GM12878 (cell line): Measurements from ENCODE around the gene C20orf96. TPM values are rescaled to one million over a fixed set of nuclear protein-coding genes. Genes with fewer than 3 reads are reported as not detected.

Experiments used
- ATAC-seq: fragments of 200-7000 bp; cut with Tn5 transposase; 3 replicates; pipeline ENCODE4 v1.9.1; 2020; ENCODE audit warnings: mild to moderate bottlenecking, moderate library complexity
- BruUV-seq: library from RNA; stranded (reverse); fragments of 400-500 nt; replicated peaks from 2 replicates; lab custom pipeline; 2021; lab: Mats Ljungman, UMichigan
- CTCF ChIA-PET: fragments of 300-600 bp; sonication (Branson Sonifier 250); formaldehyde crosslinking; extraction: SDS; loops from one replicate; lab custom pipeline; 2021; ENCODE audit warnings: inconsistent platforms; lab: Yijun Ruan, JAX
- POLR2A ChIA-PET: fragments of 350-600 bp; formaldehyde crosslinking; extraction: SDS; loops from one replicate; lab custom pipeline; 2021; ENCODE audit warnings: inconsistent platforms; lab: Charles Lee
- RAD21 ChIA-PET: fragments of 300-600 bp; sonication (Branson Sonifier 250); formaldehyde crosslinking; loops from one replicate; lab custom pipeline; 2023; ENCODE audit warnings: antibody characterized with exemption; ENCODE audit not compliant: unreplicated experiment; lab: Charles Lee
- SMC1A ChIA-PET: fragments of 300-600 bp; sonication (Branson Sonifier 250); formaldehyde crosslinking; loops from one replicate; lab custom pipeline; 2023; ENCODE audit not compliant: unreplicated experiment, uncharacterized antibody; lab: Charles Lee
- DNase-seq: peaks from one replicate; pipeline ENCODE4 v3.0.0-alpha.2; 2011; ENCODE audit warnings: low read depth, low spot score
- FAIRE-seq: peaks from 3 replicates; lab custom pipeline; 2011; peaks lifted over from hg19 to GRCh38; lab: Jason Lieb, UNC
- H2AFZ ChIP-seq: 2 replicates; pipeline ENCODE4 v1.6.0; 2011; ENCODE audit warnings: low read depth, low read length, control low read depth; ENCODE audit not compliant: control insufficient read depth
- H3K27ac ChIP-seq: 2 replicates; pipeline ENCODE4 v1.5.1; 2011; ENCODE audit warnings: control low read depth; ENCODE audit not compliant: control insufficient read depth, insufficient read depth
- H3K27me3 ChIP-seq, 2 experiments: replicated peaks in 1 of 2; 2 replicates each; pipeline versions ENCODE4 v1.6.0 to v1.6.1; 2011; ENCODE audit warnings: low read length in 1 of 2; ENCODE audit not compliant: control insufficient read depth in 2 of 2, insufficient read depth in 2 of 2
- H3K36me3 ChIP-seq, 2 experiments: 2 replicates each; pipeline ENCODE4 v1.5.1; 2011; ENCODE audit warnings: low read length in 1 of 2; ENCODE audit not compliant: control insufficient read depth in 2 of 2, insufficient read depth in 2 of 2
- H3K4me1 ChIP-seq: 2 replicates; pipeline ENCODE4 v1.6.1; 2011; ENCODE audit warnings: mild to moderate bottlenecking, low read length, moderate library complexity, mixed read lengths; ENCODE audit not compliant: control insufficient read depth, insufficient read depth
- H3K4me2 ChIP-seq: 2 replicates; pipeline ENCODE4 v1.6.0; 2011; ENCODE audit warnings: control low read depth; ENCODE audit not compliant: control insufficient read depth, insufficient read depth
- H3K4me3 ChIP-seq: fragments of 200-600 bp; sonication (generic); 2 replicates; pipeline ENCODE4 v1.5.1; 2016
- H3K79me2 ChIP-seq: 2 replicates; pipeline ENCODE4 v1.6.0; 2011; ENCODE audit warnings: low read length; ENCODE audit not compliant: control insufficient read depth, insufficient read depth
- H3K9ac ChIP-seq: 2 replicates; pipeline ENCODE4 v1.8.0; 2011; ENCODE audit warnings: low read length, control low read depth, mixed read lengths; ENCODE audit not compliant: control insufficient read depth, insufficient read depth
- H3K9me3 ChIP-seq: replicated peaks from 3 replicates; pipeline ENCODE4 v1.5.1; 2011; ENCODE audit warnings: mild to moderate bottlenecking, low read length; ENCODE audit not compliant: control insufficient read depth, insufficient read depth
- H4K20me1 ChIP-seq: 2 replicates; pipeline ENCODE4 v1.6.0; 2011; ENCODE audit not compliant: control insufficient read depth, insufficient read depth
- CEBPB ChIP-seq, 2 experiments: fragments of 150-350 bp in 1 of 2; IDR thresholded peaks; 2 replicates each; pipeline ENCODE4 v1.6.1; 2012 to 2014; ENCODE audit warnings: low read depth in 2 of 2, low read length in 2 of 2, borderline replicate concordance in 1 of 2, inconsistent platforms in 1 of 2
- GABPA ChIP-seq: IDR thresholded peaks from 2 replicates; pipeline ENCODE4 v1.6.1; 2014; ENCODE audit warnings: antibody characterized with exemption, low read depth, mild to moderate bottlenecking, inconsistent platforms
- JUND ChIP-seq: IDR thresholded peaks from 2 replicates; pipeline ENCODE4 v1.6.1; 2012; ENCODE audit warnings: low read depth, mild to moderate bottlenecking, low read length, improper control_type of control experiment, moderate library complexity
- MYC ChIP-seq: IDR thresholded peaks from 2 replicates; pipeline ENCODE4 v1.6.1; 2011; ENCODE audit warnings: mild to moderate bottlenecking, low read length, moderate library complexity, inconsistent platforms; ENCODE audit not compliant: insufficient read depth, insufficient replicate concordance, insufficient read length, severe bottlenecking
- NFXL1 ChIP-seq: fragments of 450-650 bp; IDR thresholded peaks from 2 replicates; pipeline ENCODE4 v1.6.1; 2017; ENCODE audit warnings: antibody characterized with exemption, mild to moderate bottlenecking, borderline replicate concordance
- NR2C1 ChIP-seq: fragments of 450-650 bp; IDR thresholded peaks from 2 replicates; pipeline ENCODE4 v1.6.1; 2017; ENCODE audit warnings: antibody characterized with exemption, mild to moderate bottlenecking, moderate library complexity
- PAX5 ChIP-seq: IDR thresholded peaks from 2 replicates; pipeline ENCODE4 v1.6.1; 2011; ENCODE audit warnings: low read depth, low read length, borderline replicate concordance
- POLR2A ChIP-seq: IDR thresholded peaks from 2 replicates; pipeline ENCODE4 v1.6.1; 2011; ENCODE audit warnings: low read depth, mild to moderate bottlenecking, low read length
- SMAD5 ChIP-seq: IDR thresholded peaks from 2 replicates; pipeline ENCODE4 v1.6.1; 2016; ENCODE audit warnings: antibody characterized with exemption, low read depth
- ZSCAN29 ChIP-seq: fragments of 450-650 bp; IDR thresholded peaks from 2 replicates; pipeline ENCODE4 v1.6.1; 2017; ENCODE audit warnings: mild to moderate bottlenecking, moderate library complexity
- WGBS: methylation state at CpG from one replicate; pipeline ENCODE4 v1.1.6; 2016; ENCODE audit warnings: low lambda C conversion rate; ENCODE audit not compliant: insufficient replicate concordance, insufficient coverage; ENCODE audit errors: missing lambda C conversion rate; 5-methylcytosine and 5-hydroxymethylcytosine counted together
- in situ Hi-C: fragments of 300-500 bp; cut with MboI; formaldehyde crosslinking; loops from 9 replicates; pipeline ENCODE4 v1.14.3; 2018; ENCODE audit warnings: mixed read lengths
- intact Hi-C: fragments of 100-400 bp; cut with micrococcal nuclease; formaldehyde crosslinking; loops from one replicate; pipeline ENCODE4 v1.14.2; 2022; ENCODE audit not compliant: unreplicated experiment
- polyA plus RNA-seq, 11 experiments: library from polyadenylated mRNA; depleted of rRNA in 4 of 11; unstranded in 6 of 11; stranded (reverse) in 5 of 11; fragments of >200 nt; fragmentation: Nextera tagmentation in 4 of 11; fragmentation: Illumina TruSeq in 1 of 11; extraction: Ambion mirVana in 4 of 11; extraction: Trizol in 1 of 11; gene quantifications; 1 replicate in 1 of 11; 2 replicates in 10 of 11; pipeline versions ENCODE4 v1.2.1 to v1.2.3, GENCODE V29; 2011 to 2016; ENCODE audit warnings: inconsistent platforms in 2 of 11, missing spikeins in 2 of 11, low read depth in 1 of 11
- total RNA-seq, 4 experiments: library from RNA; depleted of rRNA in 3 of 4; stranded (reverse); fragments of >200 nt in 3 of 4; fragmentation: Illumina TruSeq in 1 of 4; extraction: Trizol in 1 of 4; gene quantifications; 2 replicates each; pipeline versions ENCODE4 v1.2.1 to v1.2.3, GENCODE V29; 2013 to 2021
- TF ChIP-seq, protein P1 (sequence below): IDR thresholded peaks from 2 replicates; pipeline ENCODE4 v1.6.1; 2012; ENCODE audit warnings: improper control_type of control experiment, low read depth, low read length; ENCODE audit not compliant: insufficient replicate concordance
- TF ChIP-seq, protein P2 (sequence below): fragments of 450-650 bp; IDR thresholded peaks from 2 replicates; pipeline ENCODE4 v1.6.1; 2017; ENCODE audit warnings: borderline replicate concordance
- TF ChIP-seq, protein P3 (sequence below): fragments of 150-350 bp; IDR thresholded peaks from 2 replicates; pipeline ENCODE4 v1.6.1; 2016; ENCODE audit warnings: low read depth, low read length

Gene C20orf96
- total and polyA plus RNA-seq, 10 of the 15 experiments (the other 5 are each of a cell fraction or from before 2014, with no cell fraction given), result 1.4 to 8.6 (median 5.9) TPM

DNA sequence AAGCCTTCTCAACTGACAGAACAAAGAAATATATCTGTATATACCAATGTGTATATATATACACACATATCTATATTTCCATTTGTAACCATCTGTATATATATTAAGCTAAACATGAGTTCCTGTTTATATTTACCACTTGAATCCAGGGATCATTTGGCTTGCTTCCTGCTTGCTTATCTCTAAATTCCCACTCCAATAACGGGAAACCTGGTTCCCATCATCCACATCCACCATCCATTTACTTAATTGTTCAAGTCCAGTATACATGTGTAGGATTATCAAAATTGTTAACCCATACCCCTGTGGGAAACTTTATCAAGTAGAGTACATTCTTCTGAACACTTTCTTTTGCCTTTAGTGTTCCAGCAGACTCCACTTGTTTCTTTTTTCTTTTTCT lies 22.3 kb upstream of the C20orf96 start (continued):
- TF ChIP-seq POLR2A (no peak), PAX5 (no peak), GABPA (no peak), ZSCAN29 (no peak), CEBPB (IDR thresholded peaks at IDR 0.05; ENCODE audit: borderline replicate concordance in 1 of 2, low read depth in 2 of 2, low read length in 2 of 2) (no peak)
- TF ChIP-seq, protein P1, sequence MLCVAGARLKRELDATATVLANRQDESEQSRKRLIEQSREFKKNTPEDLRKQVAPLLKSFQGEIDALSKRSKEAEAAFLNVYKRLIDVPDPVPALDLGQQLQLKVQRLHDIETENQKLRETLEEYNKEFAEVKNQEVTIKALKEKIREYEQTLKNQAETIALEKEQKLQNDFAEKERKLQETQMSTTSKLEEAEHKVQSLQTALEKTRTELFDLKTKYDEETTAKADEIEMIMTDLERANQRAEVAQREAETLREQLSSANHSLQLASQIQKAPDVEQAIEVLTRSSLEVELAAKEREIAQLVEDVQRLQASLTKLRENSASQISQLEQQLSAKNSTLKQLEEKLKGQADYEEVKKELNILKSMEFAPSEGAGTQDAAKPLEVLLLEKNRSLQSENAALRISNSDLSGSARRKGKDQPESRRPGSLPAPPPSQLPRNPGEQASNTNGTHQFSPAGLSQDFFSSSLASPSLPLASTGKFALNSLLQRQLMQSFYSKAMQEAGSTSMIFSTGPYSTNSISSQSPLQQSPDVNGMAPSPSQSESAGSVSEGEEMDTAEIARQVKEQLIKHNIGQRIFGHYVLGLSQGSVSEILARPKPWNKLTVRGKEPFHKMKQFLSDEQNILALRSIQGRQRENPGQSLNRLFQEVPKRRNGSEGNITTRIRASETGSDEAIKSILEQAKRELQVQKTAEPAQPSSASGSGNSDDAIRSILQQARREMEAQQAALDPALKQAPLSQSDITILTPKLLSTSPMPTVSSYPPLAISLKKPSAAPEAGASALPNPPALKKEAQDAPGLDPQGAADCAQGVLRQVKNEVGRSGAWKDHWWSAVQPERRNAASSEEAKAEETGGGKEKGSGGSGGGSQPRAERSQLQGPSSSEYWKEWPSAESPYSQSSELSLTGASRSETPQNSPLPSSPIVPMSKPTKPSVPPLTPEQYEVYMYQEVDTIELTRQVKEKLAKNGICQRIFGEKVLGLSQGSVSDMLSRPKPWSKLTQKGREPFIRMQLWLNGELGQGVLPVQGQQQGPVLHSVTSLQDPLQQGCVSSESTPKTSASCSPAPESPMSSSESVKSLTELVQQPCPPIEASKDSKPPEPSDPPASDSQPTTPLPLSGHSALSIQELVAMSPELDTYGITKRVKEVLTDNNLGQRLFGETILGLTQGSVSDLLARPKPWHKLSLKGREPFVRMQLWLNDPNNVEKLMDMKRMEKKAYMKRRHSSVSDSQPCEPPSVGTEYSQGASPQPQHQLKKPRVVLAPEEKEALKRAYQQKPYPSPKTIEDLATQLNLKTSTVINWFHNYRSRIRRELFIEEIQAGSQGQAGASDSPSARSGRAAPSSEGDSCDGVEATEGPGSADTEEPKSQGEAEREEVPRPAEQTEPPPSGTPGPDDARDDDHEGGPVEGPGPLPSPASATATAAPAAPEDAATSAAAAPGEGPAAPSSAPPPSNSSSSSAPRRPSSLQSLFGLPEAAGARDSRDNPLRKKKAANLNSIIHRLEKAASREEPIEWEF, result no peak

DNA sequence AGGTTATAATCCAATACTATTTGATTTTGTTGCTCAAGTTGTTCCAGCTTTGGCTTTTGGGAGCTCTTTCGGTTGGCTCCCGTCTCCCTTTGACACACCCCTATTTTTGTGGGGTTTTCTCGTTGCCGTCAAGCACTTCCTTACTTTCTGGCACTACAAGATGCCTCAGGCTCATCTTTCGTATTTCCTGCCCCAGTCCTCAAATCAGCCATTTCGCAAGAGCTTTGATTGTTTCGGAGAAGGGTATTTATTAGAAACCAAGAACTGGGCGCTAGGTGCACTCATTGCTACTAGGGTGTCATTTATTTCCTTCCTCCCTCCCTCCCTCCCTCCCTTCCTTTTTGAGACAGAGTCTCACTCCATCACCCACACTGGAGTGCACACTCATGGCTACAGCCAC lies 21.5 kb upstream of the C20orf96 start:
- no peak overlapping the region for H3K27ac ChIP-seq
- FAIRE-seq, result no peak
- H3K4me1 ChIP-seq, result peaks cover 4% of the 10 kb centered on the region; the same call in 1 of the 2 replicates
- no peak overlapping the region for H3K4me2 ChIP-seq
- in situ Hi-C loops (no loop called here), intact Hi-C loops (no loop called here)
- no peaks in the 10 kb centered on the region for H3K27me3 ChIP-seq
- POLR2A ChIA-PET, result interaction anchor here (1.0 kb wide), 1 partner anchor 10 kb away, joined by 4 read pairs; no protein-coding TSS in a partner anchor
- no peaks in the 10 kb centered on the region for H3K79me2 ChIP-seq
- RAD21 ChIA-PET, result no interaction called here
- WGBS, result 98% methylated on average over 8 of the region's 8 CpGs
- no peak overlapping the region for H3K9ac ChIP-seq
- H3K36me3 ChIP-seq, result no peaks in the 10 kb centered on the region
- no peak for ATAC-seq
- no TSS peak for BruUV-seq
- no peak overlapping the region for H2AFZ ChIP-seq
- SMC1A ChIA-PET, result interaction anchor here (0.9 to 2.5 kb wide), 4 partner anchors 9 to 15 kb away, joined by 3 to 8 read pairs (median 4); partner anchors contain the start of genes SOX12 and ZCCHC3
- no peak for DNase-seq
- no peaks in the 10 kb centered on the region for H4K20me1 ChIP-seq
- H3K9me3 ChIP-seq, result no peaks in the 10 kb centered on the region
- CTCF ChIA-PET, result no interaction called here
- H3K4me3 ChIP-seq, result no peak overlapping the region
- TF ChIP-seq, protein P2, sequence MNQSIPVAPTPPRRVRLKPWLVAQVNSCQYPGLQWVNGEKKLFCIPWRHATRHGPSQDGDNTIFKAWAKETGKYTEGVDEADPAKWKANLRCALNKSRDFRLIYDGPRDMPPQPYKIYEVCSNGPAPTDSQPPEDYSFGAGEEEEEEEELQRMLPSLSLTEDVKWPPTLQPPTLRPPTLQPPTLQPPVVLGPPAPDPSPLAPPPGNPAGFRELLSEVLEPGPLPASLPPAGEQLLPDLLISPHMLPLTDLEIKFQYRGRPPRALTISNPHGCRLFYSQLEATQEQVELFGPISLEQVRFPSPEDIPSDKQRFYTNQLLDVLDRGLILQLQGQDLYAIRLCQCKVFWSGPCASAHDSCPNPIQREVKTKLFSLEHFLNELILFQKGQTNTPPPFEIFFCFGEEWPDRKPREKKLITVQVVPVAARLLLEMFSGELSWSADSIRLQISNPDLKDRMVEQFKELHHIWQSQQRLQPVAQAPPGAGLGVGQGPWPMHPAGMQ, result no peak
- TF ChIP-seq JUND (no peak), NFXL1 (no peak), MYC (no peak), SMAD5 (no peak), NR2C1 (no peak)
- TF ChIP-seq, protein P3, sequence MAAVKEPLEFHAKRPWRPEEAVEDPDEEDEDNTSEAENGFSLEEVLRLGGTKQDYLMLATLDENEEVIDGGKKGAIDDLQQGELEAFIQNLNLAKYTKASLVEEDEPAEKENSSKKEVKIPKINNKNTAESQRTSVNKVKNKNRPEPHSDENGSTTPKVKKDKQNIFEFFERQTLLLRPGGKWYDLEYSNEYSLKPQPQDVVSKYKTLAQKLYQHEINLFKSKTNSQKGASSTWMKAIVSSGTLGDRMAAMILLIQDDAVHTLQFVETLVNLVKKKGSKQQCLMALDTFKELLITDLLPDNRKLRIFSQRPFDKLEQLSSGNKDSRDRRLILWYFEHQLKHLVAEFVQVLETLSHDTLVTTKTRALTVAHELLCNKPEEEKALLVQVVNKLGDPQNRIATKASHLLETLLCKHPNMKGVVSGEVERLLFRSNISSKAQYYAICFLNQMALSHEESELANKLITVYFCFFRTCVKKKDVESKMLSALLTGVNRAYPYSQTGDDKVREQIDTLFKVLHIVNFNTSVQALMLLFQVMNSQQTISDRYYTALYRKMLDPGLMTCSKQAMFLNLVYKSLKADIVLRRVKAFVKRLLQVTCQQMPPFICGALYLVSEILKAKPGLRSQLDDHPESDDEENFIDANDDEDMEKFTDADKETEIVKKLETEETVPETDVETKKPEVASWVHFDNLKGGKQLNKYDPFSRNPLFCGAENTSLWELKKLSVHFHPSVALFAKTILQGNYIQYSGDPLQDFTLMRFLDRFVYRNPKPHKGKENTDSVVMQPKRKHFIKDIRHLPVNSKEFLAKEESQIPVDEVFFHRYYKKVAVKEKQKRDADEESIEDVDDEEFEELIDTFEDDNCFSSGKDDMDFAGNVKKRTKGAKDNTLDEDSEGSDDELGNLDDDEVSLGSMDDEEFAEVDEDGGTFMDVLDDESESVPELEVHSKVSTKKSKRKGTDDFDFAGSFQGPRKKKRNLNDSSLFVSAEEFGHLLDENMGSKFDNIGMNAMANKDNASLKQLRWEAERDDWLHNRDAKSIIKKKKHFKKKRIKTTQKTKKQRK, result no peak
